Stimulated activated naive CD8-positive, alpha-beta T cell treated with anti-CD3 and anti-CD28 coated beads, Interleukin-15, amount 100 ng/mL, for 72 hours (primary cell): Measurements from ENCODE around the gene ZNF763.
"Not testable (repeated sequence)": the region's sequence is repeated elsewhere in the genome, so short reads cannot be mapped to it uniquely, and the experiment has no call there.

Source experiments
- ATAC-seq: fragments of 150-1000 bp; cut with Tn5 transposase; 2 replicates; pipeline ENCODE4 v1.10.0; 2021; ENCODE audit warnings: mild to moderate bottlenecking, moderate library complexity
- DNase-seq, 2 donors: peaks; one replicate each; pipeline ENCODE4 v3.0.0; 2021 to 2022
- H3K27ac Mint-ChIP-seq, 2 donors: one replicate each; pipeline ENCODE4 v1.8.0; 2022; ENCODE audit warnings: mild to moderate bottlenecking in 2 of 2, mixed read lengths in 2 of 2, moderate library complexity in 2 of 2
- H3K27me3 Mint-ChIP-seq: one replicate; pipeline ENCODE4 v1.8.0; 2022; ENCODE audit warnings: mixed read lengths
- H3K4me1 Mint-ChIP-seq: one replicate; pipeline ENCODE4 v1.8.0; 2022; ENCODE audit warnings: mild to moderate bottlenecking, mixed read lengths
- H3K4me3 Mint-ChIP-seq, 2 donors: one replicate each; pipeline ENCODE4 v1.8.0; 2022; ENCODE audit warnings: mild to moderate bottlenecking in 2 of 2, mixed read lengths in 2 of 2, moderate library complexity in 1 of 2
- H3K9me3 Mint-ChIP-seq, 2 donors: one replicate each; pipeline ENCODE4 v1.8.0; 2022; ENCODE audit warnings: mixed read lengths in 2 of 2

ZNF763 gene

GRCh38 chr19:11964858-11965645, at the start of gene ZNF763:
Gene ZNF763 (plus strand): TSS chr19:11965040. CDS start chr19:11965209, 169 bp downstream.
- peak; percentile 86 to 89 for DNase-seq
- H3K4me1 Mint-ChIP-seq: peaks cover 36% of the 10 kb centered on the region
- peak within 1 kb of the TSS; percentile 91 to 96 for H3K4me3 Mint-ChIP-seq

GRCh38 chr19:11921852-11922495, 42.9 kb upstream of the ZNF763 start:
- Mint-ChIP-seq H3K4me1 (peaks cover 36% of the 10 kb centered on the region), H3K27ac (no peak overlapping the region), H3K4me3 (no peak overlapping the region), H3K9me3 (peaks cover 5 to 15% of the 10 kb centered on the region in 2 donors), H3K27me3 (peaks cover 7% of the 10 kb centered on the region)
- no peak for ATAC-seq
- no peak for DNase-seq

More at GRCh38 chr19:11964858-11965645, at the start of gene ZNF763:
- peak within 1 kb of the TSS; percentile 85 to 86 for H3K27ac Mint-ChIP-seq
- H3K27me3 Mint-ChIP-seq: no peaks in the 10 kb centered on the region
- ATAC-seq: peak; percentile 97
- peaks cover 0 to 10% of the 10 kb centered on the region in 2 donors for H3K9me3 Mint-ChIP-seq

GRCh38 chr19:11924886-11925650, 39.8 kb upstream of the ZNF763 start, which contains the start of gene ZNF700:
Gene ZNF700 (plus strand): TSS chr19:11925107. CDS start chr19:11925211, 104 bp downstream.
- Mint-ChIP-seq H3K27me3 (peaks cover 7% of the 10 kb centered on the region), H3K27ac (peak within 1 kb of the TSS; percentile 96 to 99), H3K4me3 (peak within 1 kb of the TSS; percentile 85 to 99), H3K4me1 (peaks cover 38% of the 10 kb centered on the region), H3K9me3 (peaks cover 0 to 2% of the 10 kb centered on the region in 2 donors)
- peak; percentile 97 for ATAC-seq
- DNase-seq: peak; percentile 93 to 96

GRCh38 chr19:11925651-11926187, 39.1 kb upstream of the ZNF763 start:
- Mint-ChIP-seq H3K4me1 (peaks cover 38% of the 10 kb centered on the region), H3K4me3 (peak overlapping the region; percentile 85 to 99), H3K27ac (peak overlapping the region; percentile 49 to 99)
- not testable (repeated sequence) for H3K27me3 Mint-ChIP-seq, ATAC-seq, DNase-seq, H3K9me3 Mint-ChIP-seq

- no peak overlapping the region for H3K27ac Mint-ChIP-seq
- H3K4me3 Mint-ChIP-seq: no peak overlapping the region
- DNase-seq (no peak), ATAC-seq (no peak)
- peaks cover 7% of the 10 kb centered on the region for H3K27me3 Mint-ChIP-seq
- H3K4me1 Mint-ChIP-seq: peaks cover 38% of the 10 kb centered on the region
- peaks cover 0 to 13% of the 10 kb centered on the region in 2 donors for H3K9me3 Mint-ChIP-seq
These were observed 37.6 kb upstream of the ZNF763 start for GRCh38 chr19:11927227-11927626.

- peaks cover under 1 to 13% of the 10 kb centered on the region in 2 donors for H3K9me3 Mint-ChIP-seq
- ATAC-seq (no peak), DNase-seq (no peak)
- peaks cover 11% of the 10 kb centered on the region for H3K4me1 Mint-ChIP-seq
- peak overlapping the region in 1 of 2 donors; percentile 38 for H3K27ac Mint-ChIP-seq
- no peak overlapping the region for H3K4me3 Mint-ChIP-seq
- no peaks in the 10 kb centered on the region for H3K27me3 Mint-ChIP-seq
These were observed 33.8 kb upstream of the ZNF763 start for GRCh38 chr19:11931051-11931450.

GRCh38 chr19:11931513-11931912, 33.3 kb upstream of the ZNF763 start:
- no peak for ATAC-seq
- Mint-ChIP-seq H3K27ac (peak overlapping the region in 1 of 2 donors; percentile 33), H3K9me3 (peaks cover 6 to 17% of the 10 kb centered on the region in 2 donors)

GRCh38 chr19:11935829-11936228, 29.0 kb upstream of the ZNF763 start:
- not testable (repeated sequence) for H3K4me3 Mint-ChIP-seq

More at GRCh38 chr19:11931513-11931912, 33.3 kb upstream of the ZNF763 start:
- Mint-ChIP-seq H3K4me3 (no peak overlapping the region), H3K27me3 (no peaks in the 10 kb centered on the region), H3K4me1 (peaks cover 7% of the 10 kb centered on the region)
- no peak for DNase-seq

GRCh38 chr19:11938383-11938782, 26.5 kb upstream of the ZNF763 start:
- not testable (repeated sequence) for H3K4me1 Mint-ChIP-seq, H3K27me3 Mint-ChIP-seq, H3K4me3 Mint-ChIP-seq, ATAC-seq, H3K27ac Mint-ChIP-seq, DNase-seq
- peaks cover 24 to 38% of the 10 kb centered on the region in 2 donors for H3K9me3 Mint-ChIP-seq

More at GRCh38 chr19:11935829-11936228, 29.0 kb upstream of the ZNF763 start:
- DNase-seq, H3K27me3 Mint-ChIP-seq, ATAC-seq, H3K4me1 Mint-ChIP-seq, H3K27ac Mint-ChIP-seq: not testable (repeated sequence)
- peaks cover 16 to 22% of the 10 kb centered on the region in 2 donors for H3K9me3 Mint-ChIP-seq

- peaks cover 43 to 64% of the 10 kb centered on the region in 2 donors for H3K9me3 Mint-ChIP-seq
- H3K4me1 Mint-ChIP-seq, DNase-seq, H3K4me3 Mint-ChIP-seq, H3K27me3 Mint-ChIP-seq, ATAC-seq, H3K27ac Mint-ChIP-seq: not testable (repeated sequence)
These were observed 23.4 kb upstream of the ZNF763 start for GRCh38 chr19:11941361-11941887.

- peaks cover 44 to 66% of the 10 kb centered on the region in 2 donors for H3K9me3 Mint-ChIP-seq
These were observed 22.6 kb upstream of the ZNF763 start for GRCh38 chr19:11942008-11942842.

GRCh38 chr19:11942843-11943108, 22.1 kb upstream of the ZNF763 start:
- Mint-ChIP-seq H3K4me1 (no peaks in the 10 kb centered on the region), H3K27me3 (no peaks in the 10 kb centered on the region), H3K9me3 (peaks cover 44 to 68% of the 10 kb centered on the region in 2 donors), H3K4me3 (no peak overlapping the region), H3K27ac (no peak overlapping the region)
- ATAC-seq (no peak), DNase-seq (no peak)

More at GRCh38 chr19:11942008-11942842, 22.6 kb upstream of the ZNF763 start:
- ATAC-seq (no peak), DNase-seq (no peak)
- Mint-ChIP-seq H3K4me3 (no peak overlapping the region), H3K27me3 (no peaks in the 10 kb centered on the region), H3K27ac (peak overlapping the region in 1 of 2 donors; percentile 19), H3K4me1 (no peaks in the 10 kb centered on the region)

- H3K27me3 Mint-ChIP-seq: no peaks in the 10 kb centered on the region
- H3K4me3 Mint-ChIP-seq: no peak overlapping the region
- peaks cover 59 to 83% of the 10 kb centered on the region in 2 donors for H3K9me3 Mint-ChIP-seq
- DNase-seq (no peak), ATAC-seq (no peak)
- no peaks in the 10 kb centered on the region for H3K4me1 Mint-ChIP-seq
- H3K27ac Mint-ChIP-seq: no peak overlapping the region
These were observed 20.2 kb upstream of the ZNF763 start for GRCh38 chr19:11944656-11945055.

- peaks cover 57 to 80% of the 10 kb centered on the region in 2 donors for H3K9me3 Mint-ChIP-seq
- ATAC-seq (no peak), DNase-seq (no peak)
- no peak overlapping the region for H3K4me3 Mint-ChIP-seq
- H3K4me1 Mint-ChIP-seq: no peaks in the 10 kb centered on the region
- no peak overlapping the region for H3K27ac Mint-ChIP-seq
- no peaks in the 10 kb centered on the region for H3K27me3 Mint-ChIP-seq
These were observed 16.2 kb upstream of the ZNF763 start for GRCh38 chr19:11948646-11949045.
